Measurements from ENCODE around the gene TMBIM6. TPM values are rescaled to one million over a fixed set of nuclear protein-coding genes. Genes with fewer than 3 reads are reported as not detected.
A peak's percentile ranks its signal among the peaks of the same experiment; 100 is the strongest.
"Not testable (repeated sequence)": the region's sequence is repeated elsewhere in the genome, so short reads cannot be mapped to it uniquely, and the experiment has no call there.

Gene TMBIM6
- total and polyA plus RNA-seq, 3 experiments from 2014 or later: 443 to 1,008 (median 449) TPM

DNA sequence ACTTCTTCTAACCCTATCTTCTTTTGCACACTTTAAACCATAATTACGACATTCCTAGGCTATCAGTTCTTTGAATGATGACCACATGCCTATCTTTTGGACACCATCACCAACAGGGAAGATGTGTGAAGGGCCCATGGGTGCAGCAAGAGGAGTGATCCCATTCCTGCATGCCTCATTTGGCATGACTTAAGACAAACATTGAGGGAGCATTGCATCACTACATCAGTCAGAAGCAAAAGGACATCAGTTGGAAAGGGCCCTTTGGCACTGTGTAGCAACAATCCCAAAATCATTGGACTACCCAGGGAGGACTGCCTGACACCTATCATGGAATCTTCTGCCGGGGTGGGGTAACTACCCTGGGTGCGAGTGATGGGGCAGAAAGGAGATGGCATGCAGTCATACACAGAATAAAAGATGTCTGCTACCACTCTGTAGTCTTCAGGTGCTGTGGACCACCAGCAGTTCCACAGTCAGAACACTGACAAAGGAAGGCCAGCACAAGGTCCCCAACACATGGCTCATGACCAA, 10.7 kb upstream of the TMBIM6 start:
- Histone ChIP-seq H3K9me3 (ENCODE audit: low read length) (no peaks in the 10 kb centered on the region), H3K27me3 (ENCODE audit: insufficient read depth, low read length, poor library complexity, severe bottlenecking) (no peaks in the 10 kb centered on the region), H3K27ac (ENCODE audit: low read depth, low read length) (no peak overlapping the region), H3K4me3 (ENCODE audit: low read length) (no peak overlapping the region), H3K4me1 (ENCODE audit: insufficient read depth, low read length) (no peaks in the 10 kb centered on the region), H3K36me3 (ENCODE audit: insufficient read depth, low read length) (no peaks in the 10 kb centered on the region)
- Mint-ChIP-seq H3K4me3 (no peak overlapping the region), H3K4me1 (no peaks in the 10 kb centered on the region), H3K9me3 (peaks cover 0 to 7% (median 5%) of the 10 kb centered on the region in 5 donors), H3K27me3 (peaks cover under 1 to 17% of the 10 kb centered on the region in 2 donors), H3K27ac (no peak overlapping the region), H3K36me3 (peaks cover 0 to 11% (median 2%) of the 10 kb centered on the region in 3 donors)
- POLR2A ChIA-PET: no interaction called here
- no peak for DNase-seq
- CTCF ChIA-PET: no interaction called here

DNA sequence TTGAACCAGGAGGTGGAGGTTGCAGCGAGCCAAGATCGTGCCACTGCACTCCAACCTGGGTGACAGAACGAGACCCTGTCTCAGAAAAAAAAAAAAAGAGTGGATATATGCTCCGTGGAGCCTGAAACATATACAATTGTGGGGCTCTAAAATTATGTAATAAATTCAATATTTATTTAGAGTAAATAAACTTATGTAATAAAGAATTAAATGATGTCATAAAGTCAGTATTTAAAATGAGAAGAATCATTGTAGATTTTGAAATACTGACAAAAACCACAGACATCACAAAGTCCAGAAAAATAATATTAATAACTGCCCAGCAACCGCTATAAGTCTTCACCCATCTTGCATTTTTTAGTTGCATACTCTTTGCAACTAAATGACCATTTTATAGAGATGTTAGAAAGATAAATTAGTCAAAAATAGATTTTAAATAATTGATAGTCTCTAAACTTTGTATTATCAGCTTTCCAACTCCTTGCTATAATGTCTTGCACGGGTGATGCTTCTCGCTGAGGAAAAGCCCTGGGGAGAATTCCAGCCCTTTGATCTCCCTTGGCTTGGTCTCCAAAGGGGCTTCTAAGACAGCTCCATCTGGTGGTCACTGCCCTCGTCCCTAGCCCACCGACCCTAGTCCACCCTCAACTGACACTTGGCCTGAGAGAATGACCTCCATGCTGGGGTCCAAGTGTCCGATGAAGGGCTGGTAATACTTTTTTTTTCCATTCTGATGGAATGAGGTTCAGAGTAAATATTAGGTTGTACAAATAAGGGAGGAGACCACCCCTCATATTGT, 7.9 kb upstream of the TMBIM6 start:
- POLR2A ChIA-PET: no interaction called here
- Mint-ChIP-seq H3K9me3 (peaks cover 0 to 7% (median 5%) of the 10 kb centered on the region in 5 donors), H3K4me1 (no peaks in the 10 kb centered on the region), H3K27me3 (peaks cover 0 to 5% of the 10 kb centered on the region in 2 donors), H3K36me3 (peaks cover 0 to 11% (median 2%) of the 10 kb centered on the region in 3 donors), H3K27ac (no peak overlapping the region), H3K4me3 (no peak overlapping the region)
- no peak overlapping the region for H3K27ac ChIP-seq (ENCODE audit: low read depth, low read length)
- no peaks in the 10 kb centered on the region for H3K36me3 ChIP-seq (ENCODE audit: insufficient read depth, low read length)
- CTCF ChIA-PET: interaction anchor here (1.4 kb wide), 1 partner anchor 8 kb away, joined by 6 read pairs; the partner anchor contains the start of gene TMBIM6
- DNase-seq: no peak
- H3K4me1 ChIP-seq (ENCODE audit: insufficient read depth, low read length): no peaks in the 10 kb centered on the region
- H3K27me3 ChIP-seq (ENCODE audit: insufficient read depth, low read length, poor library complexity, severe bottlenecking): no peaks in the 10 kb centered on the region
- H3K9me3 ChIP-seq (ENCODE audit: low read length): no peaks in the 10 kb centered on the region
- H3K4me3 ChIP-seq (ENCODE audit: low read length): no peak overlapping the region

DNA sequence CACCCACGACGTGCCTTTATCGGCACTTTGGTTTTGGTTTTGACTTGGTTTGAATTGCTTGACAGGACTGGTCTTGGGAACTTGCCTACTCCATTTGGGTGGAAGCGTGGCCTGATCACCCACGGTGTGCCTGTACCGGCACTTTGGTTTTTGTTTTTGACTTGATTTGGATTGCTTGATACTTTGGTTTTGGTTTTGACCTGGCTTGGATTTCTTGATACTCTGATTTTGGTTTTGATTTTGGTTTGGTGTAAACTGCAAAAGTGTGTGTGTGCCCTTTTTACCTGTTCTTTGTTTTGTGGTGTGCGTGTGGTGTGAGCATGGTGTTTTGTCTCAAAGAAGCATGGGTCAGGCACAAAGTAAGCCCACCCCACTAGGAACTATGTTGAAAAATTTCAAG, 6.5 kb upstream of the TMBIM6 start:
- POLR2A ChIA-PET: not testable (repeated sequence)

DNA sequence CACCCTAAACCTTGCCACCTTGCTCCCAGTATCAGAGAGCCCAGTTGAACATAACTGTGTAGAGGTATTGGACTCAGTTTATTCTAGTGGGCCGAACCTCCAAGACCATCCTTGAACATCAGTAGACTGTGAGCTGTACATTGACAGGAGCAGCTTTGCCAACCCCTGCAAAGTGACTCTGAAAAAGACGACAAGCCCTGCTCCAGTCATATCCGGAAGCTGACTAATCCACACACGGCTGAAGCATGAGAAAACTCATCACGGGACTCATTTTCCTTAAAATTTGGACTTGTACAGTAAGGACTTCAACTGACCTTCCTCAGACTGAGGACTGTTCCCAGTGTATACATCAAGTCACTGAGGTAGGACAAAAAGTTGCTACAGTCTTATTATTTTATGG, 2.6 kb upstream of the TMBIM6 start:
- CTCF ChIA-PET: interaction anchor here (1.6 to 1.7 kb wide), 2 partner anchors 39 to 185 kb away, joined by 4 to 6 read pairs; no protein-coding TSS in a partner anchor
- not testable (repeated sequence) for DNase-seq; H3K27ac Mint-ChIP-seq; H3K4me3 Mint-ChIP-seq; H3K9me3 ChIP-seq (ENCODE audit: low read length); H3K36me3 ChIP-seq (ENCODE audit: insufficient read depth, low read length); H3K27me3 Mint-ChIP-seq; H3K27ac ChIP-seq (ENCODE audit: low read depth, low read length); H3K9me3 Mint-ChIP-seq; H3K27me3 ChIP-seq (ENCODE audit: insufficient read depth, low read length, poor library complexity, severe bottlenecking); H3K4me3 ChIP-seq (ENCODE audit: low read length)
- H3K4me1 ChIP-seq (ENCODE audit: insufficient read depth, low read length): peaks cover 21% of the 10 kb centered on the region
- POLR2A ChIA-PET: interaction anchor here (0.5 kb wide), 1 partner anchor 34 kb away, joined by 4 read pairs; no protein-coding TSS in a partner anchor
- peaks cover 25 to 28% (median 25%) of the 10 kb centered on the region in 3 donors for H3K4me1 Mint-ChIP-seq
- peaks cover 2 to 17% (median 11%) of the 10 kb centered on the region in 3 donors for H3K36me3 Mint-ChIP-seq

More for the DNA sequence above, 6.5 kb upstream of the TMBIM6 start:
- not testable (repeated sequence) for H3K9me3 ChIP-seq (ENCODE audit: low read length); H3K27ac ChIP-seq (ENCODE audit: low read depth, low read length); H3K27me3 Mint-ChIP-seq; H3K4me3 Mint-ChIP-seq; H3K4me1 ChIP-seq (ENCODE audit: insufficient read depth, low read length); H3K9me3 Mint-ChIP-seq; H3K27me3 ChIP-seq (ENCODE audit: insufficient read depth, low read length, poor library complexity, severe bottlenecking); H3K4me3 ChIP-seq (ENCODE audit: low read length); H3K4me1 Mint-ChIP-seq; H3K36me3 ChIP-seq (ENCODE audit: insufficient read depth, low read length); DNase-seq
- CTCF ChIA-PET: interaction anchor here (0.7 kb wide), 1 partner anchor 275 kb away, joined by 4 read pairs; no protein-coding TSS in a partner anchor
- Mint-ChIP-seq H3K36me3 (peaks cover 0 to 11% (median 2%) of the 10 kb centered on the region in 3 donors), H3K27ac (peak overlapping the region in 1 of 8 donors; percentile 5)

DNA sequence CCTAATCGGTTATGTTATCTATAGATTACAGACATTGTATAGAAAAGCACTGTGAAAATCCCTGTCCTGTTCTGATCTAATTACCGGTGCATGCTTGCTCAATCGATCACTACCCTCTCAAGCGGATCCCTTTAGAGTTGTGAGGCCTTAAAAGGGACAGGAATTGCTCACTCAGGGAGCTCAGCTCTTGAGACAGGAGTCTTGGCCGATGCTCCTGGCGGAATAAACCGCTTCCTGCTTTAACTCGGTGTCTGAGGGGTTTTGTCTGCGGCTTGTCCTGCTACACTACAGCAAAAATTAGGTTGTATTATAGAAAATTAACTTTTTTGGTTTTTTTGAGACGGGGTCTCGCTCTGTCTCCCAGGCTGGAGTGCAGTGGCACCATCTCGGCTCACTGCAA, 1.1 kb upstream of the TMBIM6 start:
- H3K4me3 ChIP-seq (ENCODE audit: low read length); H3K27ac ChIP-seq (ENCODE audit: low read depth, low read length); H3K36me3 ChIP-seq (ENCODE audit: insufficient read depth, low read length); H3K4me3 Mint-ChIP-seq; H3K27me3 Mint-ChIP-seq; DNase-seq; H3K9me3 Mint-ChIP-seq; H3K27me3 ChIP-seq (ENCODE audit: insufficient read depth, low read length, poor library complexity, severe bottlenecking); H3K9me3 ChIP-seq (ENCODE audit: low read length): not testable (repeated sequence)
- ChIA-PET CTCF (interaction anchor here (1.2 to 2.5 kb wide), 16 partner anchors 9 to 196 kb away, joined by 3 to 45 read pairs (median 12); no protein-coding TSS in a partner anchor), POLR2A (interaction anchor here (0.6 to 2.0 kb wide), 7 partner anchors 16 to 610 kb away, joined by 3 to 19 read pairs (median 8); partner anchors contain the start of genes COX14, FMNL3 and TUBA1B)
- peaks cover 40 to 44% (median 41%) of the 10 kb centered on the region in 3 donors for H3K4me1 Mint-ChIP-seq
- peaks cover 2 to 32% (median 4%) of the 10 kb centered on the region in 3 donors for H3K36me3 Mint-ChIP-seq
- H3K4me1 ChIP-seq (ENCODE audit: insufficient read depth, low read length): peaks cover 37% of the 10 kb centered on the region
- peak overlapping the region in 1 of 8 donors; percentile 64 for H3K27ac Mint-ChIP-seq

DNA sequence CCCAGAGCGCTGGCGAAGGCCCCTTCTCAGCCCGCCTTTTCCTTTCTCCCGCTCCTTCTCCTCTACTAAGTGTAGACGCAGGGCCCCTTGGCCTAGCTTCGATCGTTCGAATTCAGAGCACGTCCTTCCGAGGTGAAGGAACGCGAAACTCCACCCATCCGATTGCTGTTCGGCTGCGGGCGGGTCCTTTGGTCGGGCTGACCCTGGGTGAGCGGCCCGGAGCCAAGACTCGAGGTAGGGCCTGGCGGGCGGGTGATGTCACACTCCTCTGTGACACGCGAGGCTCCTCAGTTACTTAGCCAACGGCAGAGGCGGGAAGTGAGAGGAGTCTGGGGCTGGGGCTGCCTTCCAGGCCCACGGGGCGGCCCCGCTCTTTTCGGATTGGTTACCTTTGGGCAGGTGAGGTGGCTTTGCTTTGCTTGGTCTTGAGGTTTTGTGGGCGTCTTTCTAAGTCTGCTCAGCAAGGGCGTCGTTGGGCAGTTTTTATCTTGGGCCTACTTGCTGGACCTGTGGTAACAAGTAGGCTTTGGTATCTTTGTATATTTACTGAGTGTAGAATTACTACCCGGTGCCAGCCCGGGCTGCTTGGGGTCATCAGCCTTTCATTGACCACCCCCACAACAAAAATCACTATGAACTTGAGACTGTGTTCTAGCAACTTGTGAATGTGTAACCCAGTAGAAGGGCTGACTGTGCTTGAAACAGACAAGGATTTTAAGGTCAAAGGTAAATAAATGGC, 694 bp downstream of the TMBIM6 start:
- Mint-ChIP-seq H3K4me3 (peak overlapping the region; percentile 91 to 100 (median 94)), H3K27me3 (peaks cover 0 to 4% of the 10 kb centered on the region in 2 donors)
- POLR2A ChIA-PET: interaction anchor here (0.5 to 2.0 kb wide), 22 partner anchors 8 to 611 kb away, joined by 3 to 27 read pairs (median 5); partner anchors contain the start of genes BCDIN3D, COX14, FMNL3 and NCKAP5L

DNA sequence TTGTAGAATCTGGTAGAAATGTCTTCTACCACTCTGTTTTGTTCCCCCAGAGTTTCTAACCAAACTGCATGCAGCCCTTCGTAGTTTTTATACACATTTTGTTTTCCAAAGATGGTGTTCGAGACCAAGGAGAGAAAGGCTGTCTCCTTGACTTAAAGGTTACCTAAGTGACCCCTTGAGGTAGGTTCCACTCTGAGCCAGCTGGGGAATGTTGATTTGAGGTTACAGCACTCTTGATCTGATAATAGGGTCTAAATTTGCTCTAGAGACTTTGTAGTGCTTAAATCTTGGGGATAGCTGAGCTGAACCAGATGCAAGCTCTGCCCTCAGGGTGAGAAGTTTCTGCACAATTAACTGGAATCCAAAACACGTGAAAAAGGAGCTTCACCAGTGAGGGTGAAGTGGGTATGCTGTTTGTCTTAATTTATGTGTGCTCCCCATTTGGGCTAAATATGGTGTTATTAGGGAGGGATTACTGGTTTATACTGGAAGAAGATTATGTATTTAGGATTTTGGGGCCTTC, 3.1 kb downstream of the TMBIM6 start:
- ChIA-PET POLR2A (no interaction called here), CTCF (interaction anchor here (0.6 to 3.4 kb wide), 4 partner anchors 19 to 39 kb away, joined by 3 to 21 read pairs (median 8); no protein-coding TSS in a partner anchor)
- DNase-seq: no peak
- H3K4me3 Mint-ChIP-seq: peak overlapping the region; percentile 17 to 100 (median 72)
- H3K36me3 ChIP-seq (ENCODE audit: insufficient read depth, low read length): peaks cover 6% of the 10 kb centered on the region
- peaks cover 0 to 51% (median 1%) of the 10 kb centered on the region in 3 donors for H3K36me3 Mint-ChIP-seq
- H3K4me1 ChIP-seq (ENCODE audit: insufficient read depth, low read length): peaks cover 71% of the 10 kb centered on the region
- peaks cover 0 to 2% (median 0%) of the 10 kb centered on the region in 5 donors for H3K9me3 Mint-ChIP-seq
- peaks cover 71 to 82% (median 78%) of the 10 kb centered on the region in 3 donors for H3K4me1 Mint-ChIP-seq
- peaks cover 0 to 4% of the 10 kb centered on the region in 2 donors for H3K27me3 Mint-ChIP-seq
- H3K27ac ChIP-seq (ENCODE audit: low read depth, low read length): no peak overlapping the region
- H3K27me3 ChIP-seq (ENCODE audit: insufficient read depth, low read length, poor library complexity, severe bottlenecking): no peaks in the 10 kb centered on the region
- H3K27ac Mint-ChIP-seq: peak overlapping the region; percentile 74 to 94 (median 90)
- H3K9me3 ChIP-seq (ENCODE audit: low read length): no peaks in the 10 kb centered on the region
- H3K4me3 ChIP-seq (ENCODE audit: low read length): no peak overlapping the region

More for the DNA sequence above, 694 bp downstream of the TMBIM6 start:
- Mint-ChIP-seq H3K4me1 (peaks cover 52 to 59% (median 56%) of the 10 kb centered on the region in 3 donors), H3K27ac (peak overlapping the region; percentile 94 to 100 (median 99)), H3K9me3 (peaks cover 0 to 2% (median 0%) of the 10 kb centered on the region in 5 donors), H3K36me3 (peaks cover 0 to 37% (median 0%) of the 10 kb centered on the region in 3 donors)
- CTCF ChIA-PET: interaction anchor here (0.6 to 2.5 kb wide), 58 partner anchors 7 to 507 kb away, joined by 3 to 45 read pairs (median 4); partner anchors contain the start of genes NCKAP5L, PRPF40B and TROAP
- DNase-seq: peak; percentile 84 to 95 (median 88)
- Histone ChIP-seq H3K4me3 (ENCODE audit: low read length) (peak overlapping the region; percentile 88), H3K4me1 (ENCODE audit: insufficient read depth, low read length) (peaks cover 48% of the 10 kb centered on the region), H3K36me3 (ENCODE audit: insufficient read depth, low read length) (peaks cover 6% of the 10 kb centered on the region), H3K27me3 (ENCODE audit: insufficient read depth, low read length, poor library complexity, severe bottlenecking) (no peaks in the 10 kb centered on the region), H3K9me3 (ENCODE audit: low read length) (no peaks in the 10 kb centered on the region), H3K27ac (ENCODE audit: low read depth, low read length) (peak overlapping the region; percentile 99)
